Hematopoietic multipotent progenitor cell treated with erythropoietin and hydrocortisone succinate and interleukin-3 and kit ligand, for 4 days (in vitro differentiated cells): ENCODE results near the gene TRO.

Source experiments
- DNase-seq: peaks from one replicate; pipeline ENCODE4 v3.0.0-alpha.2; 2015

The TRO gene

DNA sequence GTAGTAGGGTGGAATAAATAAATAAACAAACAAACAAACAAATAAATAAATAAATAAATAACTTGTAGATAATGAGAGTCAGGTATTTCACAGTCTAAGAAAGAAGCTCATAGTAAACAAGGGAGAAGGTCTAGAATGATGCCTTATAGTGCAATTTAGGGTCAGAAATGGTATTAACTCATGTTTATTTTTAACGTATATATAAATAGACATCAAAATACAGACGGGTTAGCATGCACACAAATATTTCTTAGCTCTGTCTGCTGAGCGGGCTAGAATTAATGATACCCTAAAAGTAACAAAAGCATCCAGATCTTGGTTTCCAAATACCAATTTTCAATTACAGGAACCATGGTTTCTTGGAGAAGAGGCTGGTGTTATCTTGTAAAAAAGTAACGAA is 56.8 kb downstream of the TRO start:
- no peak for DNase-seq

DNA sequence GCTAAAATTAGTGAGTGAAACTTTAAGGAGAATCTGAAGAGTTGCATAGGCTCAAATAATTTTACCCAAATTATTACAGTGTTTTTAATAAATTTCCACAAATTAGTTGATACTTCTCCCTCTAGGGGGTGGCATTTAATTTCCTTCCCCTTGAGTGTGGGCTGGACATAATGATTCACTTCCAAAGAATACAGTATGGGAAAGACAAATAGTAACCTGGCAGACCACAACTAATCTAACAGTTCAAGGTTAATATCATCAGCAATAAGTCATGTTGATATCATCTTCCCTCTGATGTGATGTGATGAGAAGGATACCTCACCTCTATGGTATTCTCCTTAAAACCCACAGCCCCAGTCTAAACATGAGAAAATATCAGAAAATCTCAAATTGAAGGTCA is 57.8 kb downstream of the TRO start:
- no peak for DNase-seq

DNA sequence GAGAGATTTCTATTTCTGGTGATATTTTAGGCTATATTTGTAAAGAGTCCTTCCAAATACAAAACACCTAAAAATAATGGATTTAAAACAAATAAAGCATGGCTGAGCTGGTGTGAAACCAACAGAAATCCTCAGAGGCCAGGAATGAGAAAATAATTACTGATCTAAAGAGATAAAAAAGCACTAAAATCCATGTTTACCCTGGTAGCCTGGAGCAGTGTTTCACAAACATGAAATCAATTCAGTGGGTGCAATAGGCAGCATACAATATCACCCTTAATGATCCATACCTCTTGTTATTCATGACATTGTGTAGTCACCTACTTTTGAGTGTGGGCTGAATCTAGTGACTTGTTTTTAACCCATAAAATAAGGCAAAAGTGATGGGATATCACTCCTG is 58.8 kb downstream of the TRO start:
- no peak for DNase-seq

DNA sequence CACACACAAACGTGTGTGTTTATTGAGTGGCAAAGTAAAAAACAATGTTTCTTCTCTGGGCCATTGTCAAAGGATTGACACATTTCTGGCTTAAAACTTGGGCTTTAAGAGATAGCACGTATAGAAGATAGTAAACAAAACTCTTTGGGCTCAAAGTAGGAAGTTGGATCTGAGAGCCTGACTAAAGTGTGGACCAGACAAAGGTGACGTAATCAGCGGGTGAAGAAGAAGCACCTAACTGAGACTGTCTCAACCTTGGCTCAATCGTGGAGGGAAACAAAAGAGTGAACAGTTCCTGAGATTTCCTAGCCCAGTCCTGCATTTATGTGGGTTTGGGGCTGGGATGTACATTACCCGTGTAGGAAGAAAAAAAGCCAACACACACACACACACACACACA is 59.7 kb downstream of the TRO start:
- DNase-seq: no peak
